GM03348 (cell line): ENCODE data around the gene CHP1.
"Not testable (repeated sequence)": the region's sequence is repeated elsewhere in the genome, so short reads cannot be mapped to it uniquely, and the experiment has no call there.

ENCODE experiments used
- DNase-seq: peaks from one replicate; pipeline ENCODE4 v3.0.0; 2012; ENCODE audit warnings: low spot score

Gene CHP1

DNA sequence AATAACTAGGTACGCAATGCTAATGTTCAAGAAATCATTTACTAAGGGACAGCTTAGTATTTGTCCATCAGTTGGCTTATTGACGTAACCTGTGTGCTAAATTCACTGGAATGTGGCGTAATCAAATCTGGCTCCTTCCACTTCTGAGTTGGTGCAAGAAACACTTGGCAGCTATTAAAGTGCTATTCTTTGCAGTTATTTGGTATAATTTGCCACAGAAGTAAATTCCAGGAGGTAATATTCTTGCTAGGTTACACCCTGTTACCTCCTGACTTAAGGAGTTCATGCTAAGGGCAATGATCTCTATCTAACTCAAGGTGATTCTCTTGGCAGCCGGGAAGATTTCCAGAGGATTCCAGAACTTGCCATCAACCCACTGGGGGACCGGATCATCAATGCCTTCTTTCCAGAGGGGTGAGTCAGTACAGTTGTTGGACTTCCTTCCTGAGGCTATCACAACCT is 25.5 kb downstream of the CHP1 start:
- no peak for DNase-seq

DNA sequence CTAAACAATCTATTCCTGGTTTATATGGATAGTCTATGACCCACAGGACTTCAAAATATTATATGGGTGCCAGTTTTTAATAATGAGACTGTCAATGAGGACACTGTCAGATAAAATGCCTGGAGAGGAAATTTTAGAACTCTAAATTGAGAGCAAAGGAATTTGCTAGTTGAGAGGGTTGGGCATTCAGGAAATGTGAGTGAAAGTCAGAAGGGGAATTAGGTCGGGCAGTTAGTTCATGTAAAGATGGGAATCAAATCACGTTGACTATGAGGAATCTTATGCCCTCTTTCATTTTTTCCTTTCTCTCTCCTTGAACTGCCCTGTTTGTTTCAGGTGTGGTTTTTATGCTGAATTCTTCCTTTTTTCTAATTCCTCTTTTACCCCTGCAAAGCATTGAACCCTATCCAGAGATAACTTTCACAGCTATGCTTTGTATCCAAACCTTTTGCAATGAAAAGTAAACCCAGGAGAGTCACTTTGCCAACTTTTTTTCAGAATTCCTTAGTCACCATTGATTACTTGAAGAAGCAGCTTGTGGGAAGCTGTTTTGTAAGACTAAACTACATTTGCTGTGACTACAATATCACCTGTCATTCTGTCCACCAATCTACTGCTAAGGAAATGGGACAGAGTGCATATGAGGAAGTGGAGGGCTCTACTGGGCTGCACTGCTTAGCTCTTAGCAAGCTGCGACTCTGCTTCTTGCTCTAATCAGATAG is 27.8 kb downstream of the CHP1 start:
- DNase-seq: no peak

DNA sequence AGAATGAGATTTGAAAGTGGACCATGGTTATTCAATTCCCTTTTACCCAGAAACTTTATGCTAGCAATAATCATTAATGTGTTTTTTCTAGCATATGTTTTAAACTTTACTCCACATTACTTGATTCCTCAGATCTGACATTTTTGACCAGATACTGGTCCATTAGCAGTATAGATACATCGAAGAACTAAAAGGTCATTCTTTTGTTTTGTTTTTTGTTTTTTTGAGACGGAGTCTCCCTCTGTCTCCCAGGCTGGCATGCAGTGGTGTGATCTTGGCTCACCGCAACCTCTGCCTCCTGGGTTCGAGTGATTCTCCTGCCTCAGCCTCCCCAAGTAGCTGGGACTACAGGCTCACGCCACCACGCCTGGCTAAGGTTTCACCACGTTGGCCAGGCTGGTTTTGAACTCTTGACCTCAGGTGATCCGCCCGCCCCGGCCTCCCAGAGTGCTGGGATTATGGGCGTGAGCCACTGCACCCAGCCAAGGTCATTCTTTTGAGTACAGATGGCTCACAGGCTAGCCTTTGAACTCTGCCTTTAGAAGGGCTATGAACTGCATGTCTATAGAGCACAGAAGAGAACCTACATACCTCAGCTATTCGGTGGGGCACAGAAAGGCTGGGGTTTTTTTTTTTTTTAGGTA is 28.6 kb downstream of the CHP1 start:
- no peak for DNase-seq

GRCh38 chr15:41260924-41261323 is 29.9 kb downstream of the CHP1 start:
- not testable (repeated sequence) for DNase-seq

- DNase-seq: no peak
These were observed 31.5 kb downstream of the CHP1 start for GRCh38 chr15:41262571-41262970.

DNA sequence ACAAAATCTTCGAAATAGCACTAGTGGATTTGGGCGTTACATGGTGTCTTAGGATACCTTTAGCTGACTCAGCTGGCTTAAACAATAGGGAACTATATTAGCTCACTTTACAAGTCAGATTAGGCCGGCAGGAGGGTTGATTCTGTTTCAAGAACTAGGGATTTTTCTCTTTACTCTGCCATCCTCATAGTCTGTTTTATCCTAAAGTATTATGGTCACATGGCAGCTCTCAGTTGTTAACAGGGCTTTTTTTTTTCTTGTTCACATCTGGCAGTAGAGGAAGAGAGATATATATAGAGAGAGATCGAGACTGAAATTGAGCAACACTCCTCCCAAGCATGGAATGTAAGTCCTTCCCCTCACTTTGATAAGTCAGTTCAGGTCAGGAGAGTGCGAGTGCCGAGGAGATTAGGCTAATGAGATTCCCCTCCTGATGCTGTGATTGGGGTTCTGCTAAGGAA is 32.9 kb downstream of the CHP1 start:
- DNase-seq: peak; percentile 13

DNA sequence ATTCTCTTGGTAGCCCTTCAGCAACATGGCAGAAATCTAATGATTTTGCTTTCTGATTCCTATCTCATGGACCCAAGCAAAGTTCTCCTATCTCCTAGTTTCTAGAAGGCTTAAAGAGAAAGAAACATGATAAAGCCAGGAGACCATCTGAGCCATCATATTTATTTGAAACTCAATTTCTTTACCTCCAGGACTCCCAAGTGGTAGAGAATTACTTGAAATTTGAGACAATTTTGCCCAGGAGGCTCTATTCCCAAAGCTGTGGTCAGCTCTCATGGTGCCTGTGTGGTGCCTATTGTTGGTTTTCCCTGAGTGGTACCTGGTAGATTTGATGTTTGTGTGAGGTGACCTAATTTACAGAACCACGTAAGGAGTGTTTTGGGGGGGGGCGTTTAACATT is 38.8 kb downstream of the CHP1 start:
- no peak for DNase-seq

- DNase-seq: no peak
These were observed 45.8 kb downstream of the CHP1 start for GRCh38 chr15:41276831-41277230.

GRCh38 chr15:41278319-41278718 is 47.3 kb downstream of the CHP1 start:
- no peak for DNase-seq

GRCh38 chr15:41279535-41280283 is 48.6 kb downstream of the CHP1 start:
- DNase-seq: no peak

DNA sequence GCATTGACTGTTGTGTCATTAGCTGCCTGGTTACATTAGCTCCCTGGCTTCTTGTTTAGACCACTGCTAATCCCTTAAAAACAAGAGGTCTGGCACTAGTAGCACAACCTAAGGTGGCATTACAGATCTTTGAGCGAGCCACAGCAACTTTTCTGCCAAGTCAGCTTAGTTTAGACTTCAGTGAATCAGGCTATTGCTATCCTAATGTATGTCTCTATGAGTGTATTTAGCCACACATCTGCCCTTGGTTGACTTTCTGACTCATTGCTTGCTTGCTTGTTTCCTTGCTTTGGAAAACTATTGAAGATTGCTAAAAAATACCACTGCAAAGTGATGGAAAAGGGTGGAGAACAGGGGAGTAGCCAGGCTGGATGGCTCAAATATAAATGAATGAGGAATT is 50.2 kb downstream of the CHP1 start:
- peak; percentile 69 for DNase-seq

DNA sequence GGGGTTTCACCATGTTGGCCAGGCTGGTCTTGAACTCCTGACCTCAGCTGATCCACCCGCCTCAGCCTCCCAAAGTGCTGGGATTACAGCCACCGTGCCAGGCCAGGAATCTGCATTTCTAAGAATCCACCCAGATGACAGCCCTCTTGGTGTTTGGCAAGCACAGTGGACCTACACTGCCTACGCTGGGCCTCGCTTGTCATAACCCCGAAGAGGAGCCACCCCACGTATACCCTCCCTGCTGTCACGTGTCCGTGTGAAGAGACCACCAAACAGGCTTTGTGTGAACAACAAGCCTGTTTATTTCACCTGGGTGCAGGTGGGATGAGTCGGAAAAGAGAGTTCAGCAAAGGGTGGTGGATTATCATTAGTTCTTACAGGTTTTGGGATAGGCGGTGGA is 51.4 kb downstream of the CHP1 start:
- not testable (repeated sequence) for DNase-seq

GRCh38 chr15:41282980-41283652 is 52.0 kb downstream of the CHP1 start:
- not testable (repeated sequence) for DNase-seq

DNA sequence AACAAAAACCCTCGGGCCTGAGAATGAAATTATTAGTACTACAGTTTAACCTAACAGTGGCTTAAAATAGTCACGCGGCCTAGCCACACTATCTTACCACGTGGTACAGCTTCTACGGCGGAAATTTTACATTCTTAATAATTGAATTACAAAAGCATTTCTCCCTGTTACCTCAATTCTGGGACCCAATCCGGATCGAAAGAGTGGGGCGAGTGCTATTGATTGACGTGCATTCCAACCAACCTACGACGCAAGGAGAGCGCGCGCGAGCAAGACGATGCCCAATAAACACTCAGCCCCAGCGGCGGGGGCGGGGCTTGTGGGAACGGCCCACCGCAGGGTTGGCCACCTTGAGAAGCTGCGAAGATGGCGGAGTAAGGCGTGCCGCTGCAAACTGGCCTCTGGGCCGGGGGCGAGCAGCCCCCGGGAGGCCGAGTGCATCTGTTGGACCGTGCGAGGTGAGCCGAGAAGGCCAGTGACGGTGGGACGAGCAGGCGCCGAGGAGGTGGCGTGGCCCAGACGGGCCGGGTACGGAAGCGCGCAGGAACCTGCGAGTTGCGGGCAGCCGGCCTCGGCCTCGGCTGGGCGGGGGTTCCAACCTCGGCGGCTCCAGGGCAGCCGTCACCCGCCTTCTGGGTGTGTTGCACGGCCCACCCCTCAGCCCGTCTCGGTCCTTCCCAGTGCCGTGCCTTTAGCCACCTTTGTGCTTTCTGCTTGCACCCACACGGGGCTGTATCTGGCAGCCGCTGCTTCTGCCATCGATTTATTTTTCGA is 52.8 kb downstream of the CHP1 start:
- peak; percentile 100 for DNase-seq

GRCh38 chr15:41284427-41285177 is 53.5 kb downstream of the CHP1 start:
- DNase-seq: peak; percentile 30

- no peak for DNase-seq
These were observed 54.2 kb downstream of the CHP1 start for GRCh38 chr15:41285285-41285684.

- DNase-seq: peak; percentile 35
These were observed 55.7 kb downstream of the CHP1 start for GRCh38 chr15:41286665-41287333.

- no peak for DNase-seq
These were observed 57.4 kb downstream of the CHP1 start for GRCh38 chr15:41288464-41288863.

GRCh38 chr15:41289953-41290352 is 58.9 kb downstream of the CHP1 start:
- DNase-seq: no peak

GRCh38 chr15:41291065-41291631 is 60.1 kb downstream of the CHP1 start:
- no peak for DNase-seq
